ENCODE data around the gene CLASP2. TPM values are rescaled to one million over a fixed set of nuclear protein-coding genes. Genes with fewer than 3 reads are reported as not detected.
"Not testable (repeated sequence)": the region's sequence is repeated elsewhere in the genome, so short reads cannot be mapped to it uniquely, and the experiment has no call there.

The CLASP2 gene
- total RNA-seq, 1 donor from 2014 or later, result 52.8 TPM

- Mint-ChIP-seq H3K27ac (ENCODE audit: unreplicated experiment) (no peak overlapping the region), H3K9me3 (ENCODE audit: low read depth) (no peaks in the 10 kb centered on the region), H3K27me3 (ENCODE audit: low read depth) (no peaks in the 10 kb centered on the region), H3K4me3 (ENCODE audit: unreplicated experiment) (peak overlapping the region; percentile 85), H3K4me1 (ENCODE audit: low read depth) (peaks cover 17% of the 10 kb centered on the region), H3K36me3 (ENCODE audit: low read depth) (no peaks in the 10 kb centered on the region)
- no peak for TF ChIP-seq CTCF (IDR thresholded peaks at IDR 0.05)
- no peak for DNase-seq (ENCODE audit: low spot score)
Observed at GRCh38 chr3:33447958-33448357, 270.1 kb downstream of the CLASP2 start.

GRCh38 chr3:33447256-33447625 is 270.8 kb downstream of the CLASP2 start:
- H3K36me3 Mint-ChIP-seq (ENCODE audit: low read depth); H3K27me3 Mint-ChIP-seq (ENCODE audit: low read depth); H3K9me3 Mint-ChIP-seq (ENCODE audit: low read depth); DNase-seq (ENCODE audit: low spot score): not testable (repeated sequence)
- Mint-ChIP-seq H3K27ac (ENCODE audit: unreplicated experiment) (peak overlapping the region; percentile 78), H3K4me1 (ENCODE audit: low read depth) (peaks cover 17% of the 10 kb centered on the region), H3K4me3 (ENCODE audit: unreplicated experiment) (peak overlapping the region; percentile 85)

Other genes with a start within 250 kb of the CLASP2 start
- gene PDCD6IP, start 80.4 kb upstream of the CLASP2 start, total RNA-seq, result 247 to 260 TPM (median 255 TPM) in 3 replicates